Ascending aorta (tissue), 2 donors: ENCODE measurements around the gene LRP1B. TPM values are rescaled to one million over a fixed set of nuclear protein-coding genes. Genes with fewer than 3 reads are reported as not detected.

Experiments used
- DNase-seq, 2 donors: peaks; one replicate each; pipeline ENCODE4 v3.0.0-alpha.2; 2019; ENCODE audit warnings: low spot score in 2 of 2
- H3K27ac ChIP-seq, 2 donors: fragments of 200-600 bp; sonication (generic); one replicate each; pipeline ENCODE4 v1.5.1; 2016 to 2017; ENCODE audit warnings: mild to moderate bottlenecking in 1 of 2
- H3K27me3 ChIP-seq: fragments of 200-600 bp; sonication (generic); one replicate; pipeline ENCODE4 v1.5.1; 2017
- H3K36me3 ChIP-seq, 2 donors: fragments of 200-600 bp; sonication (generic); one replicate each; pipeline ENCODE4 v1.5.1; 2016
- H3K4me1 ChIP-seq, 2 donors: fragments of 200-600 bp; sonication (generic); one replicate each; pipeline ENCODE4 v1.5.1; 2016 to 2017; ENCODE audit warnings: mild to moderate bottlenecking in 1 of 2
- H3K4me3 ChIP-seq, 2 donors: fragments of 200-600 bp; sonication (generic); one replicate each; pipeline ENCODE4 v1.5.1; 2016 to 2017; ENCODE audit warnings: mild to moderate bottlenecking in 1 of 2
- H3K9me3 ChIP-seq, 2 donors: fragments of 200-600 bp; sonication (generic); one replicate each; pipeline ENCODE4 v1.5.1; 2016
- intact Hi-C: fragments of 100-400 bp; cut with DNase I; formaldehyde crosslinking; loops from one replicate; pipeline ENCODE4 v1.15.1; 2023
- total RNA-seq: library from RNA; depleted of rRNA; stranded (reverse); fragments of >200 nt; gene quantifications from one replicate; pipeline ENCODE4 v1.1.0, GENCODE V29; 2016
- TF ChIP-seq, protein P1 (sequence below), 3 experiments: fragments of 200-600 bp in 2 of 3; fragments of 450-650 bp in 1 of 3; sonication (generic) in 2 of 3; IDR thresholded peaks; one replicate each; pipeline ENCODE4 v1.5.1; 2016 to 2019; ENCODE audit warnings: antibody characterized with exemption in 3 of 3, mild to moderate bottlenecking in 1 of 3, moderate library complexity in 1 of 3

Gene LRP1B
- total RNA-seq, 1 donor from 2014 or later = not detected

- no peak overlapping the region for H3K27ac ChIP-seq
- H3K36me3 ChIP-seq = no peaks in the 10 kb centered on the region
- no peaks in the 10 kb centered on the region for H3K27me3 ChIP-seq
- no peaks in the 10 kb centered on the region for H3K4me1 ChIP-seq
- TF ChIP-seq, protein P1, sequence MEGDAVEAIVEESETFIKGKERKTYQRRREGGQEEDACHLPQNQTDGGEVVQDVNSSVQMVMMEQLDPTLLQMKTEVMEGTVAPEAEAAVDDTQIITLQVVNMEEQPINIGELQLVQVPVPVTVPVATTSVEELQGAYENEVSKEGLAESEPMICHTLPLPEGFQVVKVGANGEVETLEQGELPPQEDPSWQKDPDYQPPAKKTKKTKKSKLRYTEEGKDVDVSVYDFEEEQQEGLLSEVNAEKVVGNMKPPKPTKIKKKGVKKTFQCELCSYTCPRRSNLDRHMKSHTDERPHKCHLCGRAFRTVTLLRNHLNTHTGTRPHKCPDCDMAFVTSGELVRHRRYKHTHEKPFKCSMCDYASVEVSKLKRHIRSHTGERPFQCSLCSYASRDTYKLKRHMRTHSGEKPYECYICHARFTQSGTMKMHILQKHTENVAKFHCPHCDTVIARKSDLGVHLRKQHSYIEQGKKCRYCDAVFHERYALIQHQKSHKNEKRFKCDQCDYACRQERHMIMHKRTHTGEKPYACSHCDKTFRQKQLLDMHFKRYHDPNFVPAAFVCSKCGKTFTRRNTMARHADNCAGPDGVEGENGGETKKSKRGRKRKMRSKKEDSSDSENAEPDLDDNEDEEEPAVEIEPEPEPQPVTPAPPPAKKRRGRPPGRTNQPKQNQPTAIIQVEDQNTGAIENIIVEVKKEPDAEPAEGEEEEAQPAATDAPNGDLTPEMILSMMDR (IDR thresholded peaks at IDR 0.05) = no peak
- DNase-seq = no peak
- no peaks in the 10 kb centered on the region for H3K9me3 ChIP-seq
- no peak overlapping the region for H3K4me3 ChIP-seq
- intact Hi-C loops = no loop called here
Observed at GRCh38 chr2:142056784-142057183, 74.0 kb downstream of the LRP1B start.

DNA sequence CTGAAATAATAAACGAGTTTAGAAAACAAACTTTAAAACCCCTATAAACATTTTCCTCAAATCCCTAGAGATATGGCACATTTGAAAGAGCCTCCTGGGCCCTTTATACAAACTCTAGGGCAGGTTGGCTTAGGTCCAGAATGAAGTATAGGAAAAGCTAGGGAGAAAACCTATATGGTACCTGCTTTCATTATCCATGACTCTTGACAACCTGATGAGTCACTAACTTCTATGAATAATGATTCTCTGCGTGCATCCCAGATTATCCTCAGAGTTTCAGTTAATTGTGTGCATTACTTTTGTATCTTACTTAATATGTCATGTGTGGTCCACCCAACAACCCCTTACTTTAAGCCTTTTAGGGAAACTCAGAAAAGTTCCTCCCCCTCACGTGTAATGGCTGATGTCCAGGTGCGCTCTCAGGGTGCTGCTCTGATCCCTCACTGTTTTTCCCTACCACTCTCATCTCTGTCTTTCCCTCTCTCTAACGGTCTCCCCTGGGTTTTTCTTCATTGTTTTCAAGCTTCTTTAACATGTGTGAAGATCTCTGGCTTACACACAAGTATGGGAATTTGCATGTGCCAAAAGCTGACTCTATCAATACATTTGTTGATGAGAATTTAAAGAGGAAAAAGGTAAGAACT lies 78.5 kb downstream of the LRP1B start:
- H3K4me3 ChIP-seq = no peak overlapping the region
- intact Hi-C loops = no loop called here
- no peaks in the 10 kb centered on the region for H3K27me3 ChIP-seq
- H3K36me3 ChIP-seq = no peaks in the 10 kb centered on the region
- H3K27ac ChIP-seq = no peak overlapping the region
- no peaks in the 10 kb centered on the region for H3K4me1 ChIP-seq
- TF ChIP-seq, protein P1 (IDR thresholded peaks at IDR 0.05) = no peak
- H3K9me3 ChIP-seq = no peaks in the 10 kb centered on the region
- DNase-seq = no peak

GRCh38 chr2:142048581-142048980 lies 82.2 kb downstream of the LRP1B start:
- DNase-seq = no peak
- H3K4me1 ChIP-seq = no peaks in the 10 kb centered on the region
- TF ChIP-seq, protein P1 (IDR thresholded peaks at IDR 0.05) = no peak
- H3K27me3 ChIP-seq = no peaks in the 10 kb centered on the region
- no peak overlapping the region for H3K27ac ChIP-seq
- intact Hi-C loops = no loop called here
- H3K36me3 ChIP-seq = no peaks in the 10 kb centered on the region
- no peaks in the 10 kb centered on the region for H3K9me3 ChIP-seq
- no peak overlapping the region for H3K4me3 ChIP-seq

- DNase-seq = no peak
- Histone ChIP-seq H3K27me3 (no peaks in the 10 kb centered on the region), H3K4me1 (no peaks in the 10 kb centered on the region), H3K36me3 (no peaks in the 10 kb centered on the region), H3K4me3 (no peak overlapping the region), H3K27ac (no peak overlapping the region), H3K9me3 (no peaks in the 10 kb centered on the region)
- TF ChIP-seq, protein P1 (IDR thresholded peaks at IDR 0.05) = no peak
- intact Hi-C loops = no loop called here
Observed at GRCh38 chr2:142045641-142046040, 85.2 kb downstream of the LRP1B start.

DNA sequence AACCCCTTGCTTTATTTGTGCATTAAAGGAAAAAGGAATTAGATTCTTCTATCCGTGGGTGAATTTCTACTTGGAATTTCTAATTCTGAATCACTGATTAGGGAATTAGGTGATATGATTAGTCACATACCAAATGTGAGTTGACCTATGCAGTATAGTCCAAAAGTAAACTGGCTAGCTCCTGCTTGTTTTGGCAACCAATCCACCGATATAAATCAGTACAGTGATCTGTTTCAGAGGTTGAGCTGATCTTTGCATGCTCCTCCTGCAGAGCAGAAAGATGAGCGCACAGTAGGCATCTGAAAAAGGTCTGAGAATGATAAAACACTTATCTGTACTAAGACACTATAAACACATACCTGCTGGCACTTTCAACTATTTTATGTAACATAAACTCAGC lies 86.6 kb downstream of the LRP1B start:
- intact Hi-C loops = no loop called here
- H3K27ac ChIP-seq = no peak overlapping the region
- no peaks in the 10 kb centered on the region for H3K9me3 ChIP-seq
- H3K4me1 ChIP-seq = no peaks in the 10 kb centered on the region
- DNase-seq = no peak
- no peak overlapping the region for H3K4me3 ChIP-seq
- no peaks in the 10 kb centered on the region for H3K36me3 ChIP-seq
- H3K27me3 ChIP-seq = no peaks in the 10 kb centered on the region
- TF ChIP-seq, protein P1 (IDR thresholded peaks at IDR 0.05) = no peak
